ENCODE measurements around the gene MGAT4C. TPM values are rescaled to one million over a fixed set of nuclear protein-coding genes. Genes with fewer than 3 reads are reported as not detected.

Gene MGAT4C
- polyA plus RNA-seq, 2 of the 4 experiments (the other 2 are of a cell fraction) = 0.17 TPM; not detected in 1

DNA sequence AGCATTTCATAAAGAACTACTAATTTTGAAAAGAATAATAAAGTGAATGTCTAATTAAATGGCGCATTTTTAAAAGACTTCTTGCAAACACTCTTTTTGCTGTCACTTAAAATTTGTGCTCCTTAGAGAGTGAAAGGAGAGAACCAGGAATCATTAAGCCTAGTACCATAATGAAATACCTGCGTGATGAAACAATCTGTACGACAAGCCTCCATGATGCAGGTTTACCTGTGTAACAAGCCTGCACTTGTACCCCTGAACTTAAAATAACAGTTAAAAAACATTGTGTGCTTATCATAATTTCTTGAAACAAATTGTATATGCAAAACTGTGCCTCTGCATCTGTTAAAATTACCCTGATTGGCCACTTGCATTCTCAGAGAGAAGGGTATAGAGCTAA is 108.1 kb downstream of the MGAT4C start:
- 57% methylated on average over 3 of the region's 3 CpGs for WGBS (ENCODE audit: missing lambda C conversion rate)
- ChIA-PET CTCF (no interaction called here), POLR2A (no interaction called here)
- Histone ChIP-seq H3K9me3 (no peaks in the 10 kb centered on the region), H3K27ac (no peak overlapping the region), H3K4me3 (no peak overlapping the region), H3K4me1 (no peaks in the 10 kb centered on the region), H3K4me2 (no peak overlapping the region)
- ATAC-seq (no peak), FAIRE-seq (no peak), DNase-seq (ENCODE audit: low read depth in 1 of 2, low spot score in 1 of 2) (no peak)
- TF ChIP-seq CHD4 (IDR thresholded peaks at IDR 0.05; ENCODE audit: borderline replicate concordance) (no peak), RNF2 (IDR thresholded peaks at IDR 0.05; ENCODE audit: borderline replicate concordance, low read depth) (no peak), EP300 (IDR thresholded peaks at IDR 0.05) (no peak), RARB (CRISPR knock-in tag; IDR thresholded peaks at IDR 0.05) (no peak), HEYL (CRISPR knock-in tag; IDR thresholded peaks at IDR 0.05) (no peak), POLR2AphosphoS2 (conservative IDR thresholded peaks at IDR 0.05; ENCODE audit: low read length) (no peak), FOSL2 (IDR thresholded peaks at IDR 0.05) (no peak), FOSL2 (CRISPR knock-in tag; IDR thresholded peaks at IDR 0.05) (no peak), CEBPB (IDR thresholded peaks at IDR 0.05) (no peak), ESRRA (IDR thresholded peaks at IDR 0.05; ENCODE audit: borderline replicate concordance, low read length) (no peak), EHMT2 (IDR thresholded peaks at IDR 0.05; ENCODE audit: low read depth) (no peak), RFX5 (IDR thresholded peaks at IDR 0.05) (no peak), HOXB13 (CRISPR knock-in tag; IDR thresholded peaks at IDR 0.05; ENCODE audit: low read depth) (no peak), ZC3H11A (IDR thresholded peaks at IDR 0.05) (no peak)
- TF ChIP-seq, protein P1, sequence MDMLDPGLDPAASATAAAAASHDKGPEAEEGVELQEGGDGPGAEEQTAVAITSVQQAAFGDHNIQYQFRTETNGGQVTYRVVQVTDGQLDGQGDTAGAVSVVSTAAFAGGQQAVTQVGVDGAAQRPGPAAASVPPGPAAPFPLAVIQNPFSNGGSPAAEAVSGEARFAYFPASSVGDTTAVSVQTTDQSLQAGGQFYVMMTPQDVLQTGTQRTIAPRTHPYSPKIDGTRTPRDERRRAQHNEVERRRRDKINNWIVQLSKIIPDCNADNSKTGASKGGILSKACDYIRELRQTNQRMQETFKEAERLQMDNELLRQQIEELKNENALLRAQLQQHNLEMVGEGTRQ (IDR thresholded peaks at IDR 0.05) = no peak

DNA sequence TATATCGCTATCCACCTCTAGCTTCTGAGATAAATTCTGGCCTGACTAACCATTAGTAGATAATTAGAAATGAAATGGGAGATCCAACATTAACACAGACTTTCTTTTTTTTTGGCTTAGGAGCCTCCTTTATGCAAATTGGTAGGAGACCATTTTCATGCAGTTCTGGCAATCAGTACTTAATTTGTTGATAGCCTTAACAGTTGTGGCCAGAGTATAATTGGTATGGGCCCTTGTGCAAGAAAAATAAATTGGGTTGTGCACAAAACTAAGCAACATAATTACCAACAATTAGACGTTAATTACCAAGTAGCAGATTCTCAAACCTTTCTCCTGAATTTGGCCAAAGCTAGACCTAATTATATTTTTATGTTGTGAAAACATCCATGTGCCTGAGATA is 111.0 kb downstream of the MGAT4C start:
- Histone ChIP-seq H3K4me3 (no peak overlapping the region), H3K4me2 (no peak overlapping the region), H3K9me3 (no peaks in the 10 kb centered on the region), H3K27ac (no peak overlapping the region), H3K4me1 (no peaks in the 10 kb centered on the region)
- ATAC-seq (no peak), FAIRE-seq (no peak), DNase-seq (ENCODE audit: low read depth in 1 of 2, low spot score in 1 of 2) (no peak)
- POLR2A ChIA-PET = no interaction called here
- TF ChIP-seq ESRRA (IDR thresholded peaks at IDR 0.05; ENCODE audit: borderline replicate concordance, low read length) = no peak
- TF ChIP-seq PHF8 (IDR thresholded peaks at IDR 0.05; ENCODE audit: borderline replicate concordance, low read depth) = no peak
- TF ChIP-seq CBX8 (IDR thresholded peaks at IDR 0.05) = no peak
- TF ChIP-seq BHLHE40 (IDR thresholded peaks at IDR 0.05; ENCODE audit: low read depth, low read length) = no peak
- TF ChIP-seq HOXA7 (CRISPR knock-in tag; IDR thresholded peaks at IDR 0.05) = no peak
- TF ChIP-seq, protein P2, sequence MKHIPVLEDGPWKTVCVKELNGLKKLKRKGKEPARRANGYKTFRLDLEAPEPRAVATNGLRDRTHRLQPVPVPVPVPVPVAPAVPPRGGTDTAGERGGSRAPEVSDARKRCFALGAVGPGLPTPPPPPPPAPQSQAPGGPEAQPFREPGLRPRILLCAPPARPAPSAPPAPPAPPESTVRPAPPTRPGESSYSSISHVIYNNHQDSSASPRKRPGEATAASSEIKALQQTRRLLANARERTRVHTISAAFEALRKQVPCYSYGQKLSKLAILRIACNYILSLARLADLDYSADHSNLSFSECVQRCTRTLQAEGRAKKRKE (CRISPR knock-in tag; IDR thresholded peaks at IDR 0.05; ENCODE audit: low read depth) = no peak
- no peak for TF ChIP-seq EHMT2 (IDR thresholded peaks at IDR 0.05; ENCODE audit: low read depth)
- no peak for TF ChIP-seq MYC (IDR thresholded peaks at IDR 0.05; ENCODE audit: borderline replicate concordance, low read length)
- TF ChIP-seq POLR2A (IDR thresholded peaks at IDR 0.05; ENCODE audit: low read length) = no peak
- WGBS (ENCODE audit: missing lambda C conversion rate) = 68% methylated on average over 2 of the region's 2 CpGs
- CTCF ChIA-PET = no interaction called here

DNA sequence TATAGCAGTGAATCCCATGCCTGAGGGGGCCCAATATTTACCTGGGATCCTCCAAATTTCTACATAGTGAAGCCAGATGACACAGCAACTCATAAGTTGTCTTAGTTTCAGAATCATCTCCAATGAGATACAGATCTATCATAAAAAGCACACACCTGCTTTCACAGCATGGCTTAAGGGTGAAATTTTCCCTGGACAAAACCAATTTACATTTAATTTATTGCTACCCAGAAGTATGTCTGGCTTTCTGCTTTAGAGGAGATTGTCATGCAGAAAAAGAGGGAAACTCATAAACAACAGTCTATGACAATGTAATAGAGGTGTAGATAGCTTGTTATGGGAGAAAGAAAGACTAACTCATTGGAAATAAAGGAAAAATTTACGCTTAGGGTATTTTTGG is 113.0 kb downstream of the MGAT4C start:
- H3K4me3 ChIP-seq = no peak overlapping the region
- H3K27ac ChIP-seq = no peak overlapping the region
- DNase-seq (ENCODE audit: low read depth in 1 of 2, low spot score in 1 of 2) (no peak), FAIRE-seq (no peak), ATAC-seq (no peak)
- H3K9me3 ChIP-seq = no peaks in the 10 kb centered on the region
- WGBS (ENCODE audit: missing lambda C conversion rate) = 80% methylated on average over 1 of the region's 1 CpG
- CTCF ChIA-PET = no interaction called here
- H3K4me1 ChIP-seq = peaks cover under 1% of the 10 kb centered on the region; the same call in 2 of the 3 replicates
- POLR2A ChIA-PET = no interaction called here
- no peak overlapping the region for H3K4me2 ChIP-seq
- TF ChIP-seq EP300 (IDR thresholded peaks at IDR 0.05) (no peak), RNF2 (IDR thresholded peaks at IDR 0.05; ENCODE audit: borderline replicate concordance, low read depth) (no peak), NPAS2 (CRISPR knock-in tag; IDR thresholded peaks at IDR 0.05; ENCODE audit: borderline replicate concordance) (no peak), CHD2 (IDR thresholded peaks at IDR 0.05; ENCODE audit: low read length, partially characterized antibody) (no peak), EHF (CRISPR knock-in tag; IDR thresholded peaks at IDR 0.05) (no peak), POLR2A (IDR thresholded peaks at IDR 0.05; ENCODE audit: low read length) (no peak), GATA3 (IDR thresholded peaks at IDR 0.05; ENCODE audit: borderline replicate concordance) (no peak), MAZ (IDR thresholded peaks at IDR 0.05; ENCODE audit: borderline replicate concordance, low read depth, low read length) (no peak), HOXB13 (CRISPR knock-in tag; IDR thresholded peaks at IDR 0.05; ENCODE audit: low read depth) (no peak), CBX2 (IDR thresholded peaks at IDR 0.05; ENCODE audit: borderline replicate concordance, low read depth) (no peak), SREBF2 (IDR thresholded peaks at IDR 0.05) (no peak), NFE2L2 (conservative IDR thresholded peaks at IDR 0.05; ENCODE audit: low read length) (no peak)
- TF ChIP-seq, protein P3, sequence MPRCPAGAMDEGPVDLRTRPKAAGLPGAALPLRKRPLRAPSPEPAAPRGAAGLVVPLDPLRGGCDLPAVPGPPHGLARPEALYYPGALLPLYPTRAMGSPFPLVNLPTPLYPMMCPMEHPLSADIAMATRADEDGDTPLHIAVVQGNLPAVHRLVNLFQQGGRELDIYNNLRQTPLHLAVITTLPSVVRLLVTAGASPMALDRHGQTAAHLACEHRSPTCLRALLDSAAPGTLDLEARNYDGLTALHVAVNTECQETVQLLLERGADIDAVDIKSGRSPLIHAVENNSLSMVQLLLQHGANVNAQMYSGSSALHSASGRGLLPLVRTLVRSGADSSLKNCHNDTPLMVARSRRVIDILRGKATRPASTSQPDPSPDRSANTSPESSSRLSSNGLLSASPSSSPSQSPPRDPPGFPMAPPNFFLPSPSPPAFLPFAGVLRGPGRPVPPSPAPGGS (IDR thresholded peaks at IDR 0.05) = no peak
- TF ChIP-seq, protein P4, sequence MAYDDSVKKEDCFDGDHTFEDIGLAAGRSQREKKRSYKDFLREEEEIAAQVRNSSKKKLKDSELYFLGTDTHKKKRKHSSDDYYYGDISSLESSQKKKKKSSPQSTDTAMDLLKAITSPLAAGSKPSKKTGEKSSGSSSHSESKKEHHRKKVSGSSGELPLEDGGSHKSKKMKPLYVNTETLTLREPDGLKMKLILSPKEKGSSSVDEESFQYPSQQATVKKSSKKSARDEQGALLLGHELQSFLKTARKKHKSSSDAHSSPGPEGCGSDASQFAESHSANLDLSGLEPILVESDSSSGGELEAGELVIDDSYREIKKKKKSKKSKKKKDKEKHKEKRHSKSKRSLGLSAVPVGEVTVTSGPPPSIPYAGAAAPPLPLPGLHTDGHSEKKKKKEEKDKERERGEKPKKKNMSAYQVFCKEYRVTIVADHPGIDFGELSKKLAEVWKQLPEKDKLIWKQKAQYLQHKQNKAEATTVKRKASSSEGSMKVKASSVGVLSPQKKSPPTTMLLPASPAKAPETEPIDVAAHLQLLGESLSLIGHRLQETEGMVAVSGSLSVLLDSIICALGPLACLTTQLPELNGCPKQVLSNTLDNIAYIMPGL (CRISPR knock-in tag; IDR thresholded peaks at IDR 0.05; ENCODE audit: borderline replicate concordance) = no peak
- TF ChIP-seq, protein P2 (CRISPR knock-in tag; IDR thresholded peaks at IDR 0.05; ENCODE audit: low read depth) = no peak
